WTC11 (cell line): ENCODE measurements around the gene RXFP3. TPM values are rescaled to one million over a fixed set of nuclear protein-coding genes. Genes with fewer than 3 reads are reported as not detected.

ENCODE experiments used
- ATAC-seq: fragments of 200-7000 bp; cut with Tn5 transposase; 2 replicates; pipeline ENCODE4 v1.10.0; 2021; ENCODE audit warnings: mild to moderate bottlenecking, moderate library complexity
- CTCF ChIA-PET: fragments of 300-600 bp; sonication (Branson Sonifier 250); formaldehyde crosslinking; loops from one replicate; lab custom pipeline; 2021; ENCODE audit warnings: antibody characterized with exemption; lab: Charles Lee
- POLR2A ChIA-PET: fragments of 350-600 bp; sonication (Branson Sonifier 250); formaldehyde crosslinking; loops from one replicate; lab custom pipeline; 2021; ENCODE audit warnings: antibody characterized with exemption; lab: Charles Lee
- DNase-seq: peaks from one replicate; pipeline ENCODE4 v3.0.0; 2021; ENCODE audit warnings: low spot score
- H3K27ac Mint-ChIP-seq: 2 replicates; pipeline ENCODE4 v1.8.0; 2021; ENCODE audit warnings: mixed read lengths
- H3K27me3 Mint-ChIP-seq: 2 replicates; pipeline ENCODE4 v1.8.0; 2021; ENCODE audit warnings: low read depth, mild to moderate bottlenecking, moderate library complexity, mixed read lengths
- H3K36me3 Mint-ChIP-seq: 2 replicates; pipeline ENCODE4 v1.8.0; 2021; ENCODE audit warnings: mixed read lengths
- H3K4me1 Mint-ChIP-seq: 2 replicates; pipeline ENCODE4 v1.8.0; 2022; ENCODE audit warnings: mixed read lengths
- H3K4me3 Mint-ChIP-seq: 2 replicates; pipeline ENCODE4 v1.8.0; 2021; ENCODE audit warnings: mild to moderate bottlenecking, moderate library complexity, mixed read lengths
- H3K9me3 Mint-ChIP-seq: 2 replicates; pipeline ENCODE4 v1.8.0; 2021; ENCODE audit warnings: mixed read lengths
- EMX1 ChIP-seq: fragments of 250-450 bp; sonication (Bioruptor Pico); IDR thresholded peaks from 2 replicates; pipeline ENCODE4 v1.8.0; 2021; ENCODE audit warnings: mild to moderate bottlenecking
- ESRRA ChIP-seq: sonication (generic); formaldehyde crosslinking; IDR thresholded peaks from 2 replicates; pipeline ENCODE4 v1.8.1; 2022; ENCODE audit warnings: mild to moderate bottlenecking, missing genetic modification reagents, borderline replicate concordance
- ETV6 ChIP-seq: sonication (generic); formaldehyde crosslinking; IDR thresholded peaks from 2 replicates; pipeline ENCODE4 v1.8.1; 2022; ENCODE audit warnings: mild to moderate bottlenecking, missing genetic modification reagents
- FOXK1 ChIP-seq: sonication (generic); formaldehyde crosslinking; IDR thresholded peaks from 2 replicates; pipeline ENCODE4 v1.8.0; 2022; ENCODE audit warnings: mild to moderate bottlenecking, moderate library complexity, missing genetic modification reagents
- FOXP1 ChIP-seq: sonication (generic); formaldehyde crosslinking; IDR thresholded peaks from 2 replicates; pipeline ENCODE4 v1.8.0; 2022; ENCODE audit warnings: missing genetic modification reagents, mild to moderate bottlenecking, moderate library complexity, borderline replicate concordance
- GRHL2 ChIP-seq: fragments of 250-450 bp; sonication (Bioruptor Pico); IDR thresholded peaks from 2 replicates; pipeline ENCODE4 v1.8.0; 2022; ENCODE audit warnings: mild to moderate bottlenecking, moderate library complexity; ENCODE audit not compliant: insufficient replicate concordance, severe bottlenecking
- GTF2I ChIP-seq: fragments of 250-450 bp; sonication (Bioruptor Pico); conservative IDR thresholded peaks from 2 replicates; pipeline ENCODE4 v1.4.0; 2021; ENCODE audit warnings: mild to moderate bottlenecking
- NFATC4 ChIP-seq: fragments of 250-450 bp; sonication (Bioruptor Pico); IDR thresholded peaks from 2 replicates; pipeline ENCODE4 v1.9.0; 2021; ENCODE audit warnings: mild to moderate bottlenecking
- NFYB ChIP-seq: sonication (generic); formaldehyde crosslinking; conservative IDR thresholded peaks from 2 replicates; pipeline ENCODE4 v1.8.0; 2022; ENCODE audit warnings: low read depth, missing genetic modification reagents
- NR1H2 ChIP-seq: sonication (generic); formaldehyde crosslinking; IDR thresholded peaks from 2 replicates; pipeline ENCODE4 v1.9.0; 2021; ENCODE audit warnings: mild to moderate bottlenecking, moderate library complexity, missing genetic modification reagents
- PRRX2 ChIP-seq: fragments of 250-450 bp; sonication (Bioruptor Pico); IDR thresholded peaks from 2 replicates; pipeline ENCODE4 v1.8.0; 2021; ENCODE audit warnings: mild to moderate bottlenecking
- SP1 ChIP-seq: sonication (generic); formaldehyde crosslinking; conservative IDR thresholded peaks from 2 replicates; pipeline ENCODE4 v1.8.1; 2022; ENCODE audit warnings: missing genetic modification reagents
- TEAD4 ChIP-seq: sonication (generic); formaldehyde crosslinking; IDR thresholded peaks from 2 replicates; pipeline ENCODE4 v1.8.0; 2022; ENCODE audit warnings: mild to moderate bottlenecking, missing genetic modification reagents
- ZBTB21 ChIP-seq: sonication (generic); formaldehyde crosslinking; IDR thresholded peaks from 2 replicates; pipeline ENCODE4 v1.8.1; 2023; ENCODE audit warnings: mild to moderate bottlenecking, missing genetic modification reagents, borderline replicate concordance
- ZNF138 ChIP-seq: sonication (generic); formaldehyde crosslinking; conservative IDR thresholded peaks from 2 replicates; pipeline ENCODE4 v1.8.1; 2022; ENCODE audit warnings: mild to moderate bottlenecking, moderate library complexity, missing genetic modification reagents
- ZNF219 ChIP-seq: sonication (generic); formaldehyde crosslinking; IDR thresholded peaks from 2 replicates; pipeline ENCODE4 v1.8.0; 2023; ENCODE audit warnings: missing genetic modification reagents, mild to moderate bottlenecking, borderline replicate concordance
- total RNA-seq: library from RNA; stranded (reverse); gene quantifications from 3 replicates; pipeline ENCODE4 v1.2.3, GENCODE V29; 2021
- TF ChIP-seq, protein P1 (sequence below): sonication (generic); formaldehyde crosslinking; IDR thresholded peaks from 2 replicates; pipeline ENCODE4 v1.8.1; 2022; ENCODE audit warnings: mild to moderate bottlenecking, missing genetic modification reagents, moderate library complexity, borderline replicate concordance
- TF ChIP-seq, protein P2 (sequence below): sonication (generic); formaldehyde crosslinking; IDR thresholded peaks from 2 replicates; pipeline ENCODE4 v1.8.0; 2023; ENCODE audit warnings: mild to moderate bottlenecking, missing genetic modification reagents
- TF ChIP-seq, protein P3 (sequence below): sonication (generic); formaldehyde crosslinking; IDR thresholded peaks from 2 replicates; pipeline ENCODE4 v1.8.1; 2023; ENCODE audit warnings: mild to moderate bottlenecking, missing genetic modification reagents, moderate library complexity
- TF ChIP-seq, protein P4 (sequence below): sonication (generic); formaldehyde crosslinking; IDR thresholded peaks from 2 replicates; pipeline ENCODE4 v1.8.1; 2023; ENCODE audit warnings: mild to moderate bottlenecking, moderate library complexity, missing genetic modification reagents

RXFP3 gene
- total RNA-seq, 1 experiment from 2014 or later, result 0.22 TPM

DNA sequence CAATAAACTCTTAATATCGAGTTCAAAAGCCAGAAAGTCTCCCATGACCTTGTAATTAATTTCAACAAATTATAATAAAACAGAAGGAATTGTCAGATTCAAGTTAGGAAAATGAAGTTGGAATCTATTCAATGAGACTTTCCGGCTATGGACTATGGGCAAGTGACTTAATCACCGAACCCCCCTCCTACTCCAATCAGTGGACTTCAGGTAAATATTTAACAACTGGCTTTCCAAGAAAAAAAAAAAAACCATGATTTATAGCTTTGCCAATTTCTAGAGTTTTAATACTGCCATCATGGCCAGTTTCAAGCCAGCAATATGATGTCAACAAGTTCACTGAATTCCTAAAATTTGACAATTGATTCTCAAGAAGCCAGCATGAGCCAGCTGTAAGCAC is 43.8 kb downstream of the RXFP3 start (continued):
- TF ChIP-seq, protein P1, sequence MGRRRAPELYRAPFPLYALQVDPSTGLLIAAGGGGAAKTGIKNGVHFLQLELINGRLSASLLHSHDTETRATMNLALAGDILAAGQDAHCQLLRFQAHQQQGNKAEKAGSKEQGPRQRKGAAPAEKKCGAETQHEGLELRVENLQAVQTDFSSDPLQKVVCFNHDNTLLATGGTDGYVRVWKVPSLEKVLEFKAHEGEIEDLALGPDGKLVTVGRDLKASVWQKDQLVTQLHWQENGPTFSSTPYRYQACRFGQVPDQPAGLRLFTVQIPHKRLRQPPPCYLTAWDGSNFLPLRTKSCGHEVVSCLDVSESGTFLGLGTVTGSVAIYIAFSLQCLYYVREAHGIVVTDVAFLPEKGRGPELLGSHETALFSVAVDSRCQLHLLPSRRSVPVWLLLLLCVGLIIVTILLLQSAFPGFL, result no peak
- no peak for TF ChIP-seq NR1H2 (CRISPR knock-in tag)
- TF ChIP-seq FOXP1 (CRISPR knock-in tag), result no peak
- TF ChIP-seq NFATC4 (CRISPR knock-in tag), result no peak
- no peak for TF ChIP-seq ETV6
- TF ChIP-seq EMX1 (CRISPR knock-in tag), result no peak

DNA sequence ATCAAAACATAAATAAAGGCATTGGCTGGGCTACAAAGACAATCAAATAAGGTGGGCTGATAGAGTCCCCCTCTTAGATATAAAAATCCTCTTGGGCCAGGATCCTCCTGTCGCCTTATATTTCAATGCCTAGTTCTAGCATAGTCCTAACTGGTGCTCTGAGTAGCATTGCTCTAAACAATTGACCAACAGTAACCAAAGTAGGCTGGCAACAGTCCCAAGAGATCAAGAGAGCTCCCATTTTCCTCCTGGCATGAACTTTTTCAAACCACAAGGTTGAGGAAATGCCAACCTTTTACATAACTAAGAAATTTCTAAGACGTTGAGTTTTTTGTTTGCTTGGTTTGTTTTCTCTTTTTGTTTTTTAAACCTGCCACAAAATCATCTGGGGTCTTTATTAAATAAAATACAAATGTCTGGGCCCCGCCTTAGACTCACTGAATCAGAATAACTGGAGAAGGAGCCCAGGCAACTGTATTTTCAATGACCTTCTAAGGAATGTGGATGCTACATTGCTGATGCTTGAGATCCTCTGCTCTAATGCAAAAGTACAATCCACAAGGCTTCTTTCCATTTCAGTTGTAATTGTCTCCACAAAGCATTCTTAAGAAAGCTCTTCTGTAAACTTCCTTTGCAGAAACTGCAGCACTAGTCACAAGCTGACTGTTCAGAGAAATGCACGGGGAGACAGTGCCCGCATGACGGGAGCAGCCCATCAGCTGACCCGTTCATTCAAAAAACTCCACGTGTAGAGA is 45.4 kb downstream of the RXFP3 start:
- Mint-ChIP-seq H3K9me3 (peaks cover 3% of the 10 kb centered on the region; the same call in 1 of the 2 replicates), H3K4me1 (peaks cover 41% of the 10 kb centered on the region), H3K4me3 (no peak overlapping the region), H3K27me3 (no peaks in the 10 kb centered on the region), H3K36me3 (no peaks in the 10 kb centered on the region; the same call in 1 of the 2 replicates), H3K27ac (no peak overlapping the region)
- ATAC-seq, result no peak
- ChIA-PET POLR2A (no interaction called here), CTCF (interaction anchor here (2.1 to 3.0 kb wide), 2 partner anchors 12 to 16 kb away, joined by 5 to 12 read pairs; no protein-coding TSS in a partner anchor)
- DNase-seq, result no peak
- TF ChIP-seq PRRX2 (CRISPR knock-in tag) (no peak), TEAD4 (no peak), ZNF219 (no peak), GRHL2 (CRISPR knock-in tag) (no peak), ESRRA (CRISPR knock-in tag) (no peak), SP1 (CRISPR knock-in tag) (no peak), GTF2I (CRISPR knock-in tag) (no peak), ZNF138 (CRISPR knock-in tag) (no peak)

DNA sequence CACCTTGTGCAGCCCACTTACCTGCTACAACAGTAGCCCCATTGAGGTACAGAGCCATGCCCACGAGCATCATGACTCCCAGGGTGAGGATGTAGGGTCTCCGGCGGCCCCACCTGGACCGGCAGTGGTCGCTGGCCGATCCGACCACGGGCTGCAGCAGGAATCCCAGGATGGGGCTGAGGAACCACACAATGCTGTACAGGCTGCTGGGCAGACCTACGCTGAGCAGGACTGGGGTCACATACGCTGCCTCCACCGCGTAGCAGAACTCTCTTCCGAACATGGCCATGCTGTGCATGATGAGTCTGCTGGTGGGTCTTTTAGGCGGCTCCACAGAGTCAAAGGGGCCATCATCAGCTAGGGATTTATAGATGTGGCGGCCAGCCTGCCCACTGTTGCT is 48.0 kb downstream of the RXFP3 start:
- peaks cover 15% of the 10 kb centered on the region for H3K4me1 Mint-ChIP-seq
- peaks cover 19% of the 10 kb centered on the region for H3K36me3 Mint-ChIP-seq
- no peaks in the 10 kb centered on the region for H3K27me3 Mint-ChIP-seq
- H3K9me3 Mint-ChIP-seq, result peaks cover 10% of the 10 kb centered on the region
- ChIA-PET POLR2A (no interaction called here), CTCF (interaction anchor here (3.0 kb wide), 1 partner anchor 14 kb away, joined by 12 read pairs; no protein-coding TSS in a partner anchor)
- no peak for TF ChIP-seq NFYB
- TF ChIP-seq ZBTB21 (CRISPR knock-in tag), result no peak
- TF ChIP-seq, protein P2, sequence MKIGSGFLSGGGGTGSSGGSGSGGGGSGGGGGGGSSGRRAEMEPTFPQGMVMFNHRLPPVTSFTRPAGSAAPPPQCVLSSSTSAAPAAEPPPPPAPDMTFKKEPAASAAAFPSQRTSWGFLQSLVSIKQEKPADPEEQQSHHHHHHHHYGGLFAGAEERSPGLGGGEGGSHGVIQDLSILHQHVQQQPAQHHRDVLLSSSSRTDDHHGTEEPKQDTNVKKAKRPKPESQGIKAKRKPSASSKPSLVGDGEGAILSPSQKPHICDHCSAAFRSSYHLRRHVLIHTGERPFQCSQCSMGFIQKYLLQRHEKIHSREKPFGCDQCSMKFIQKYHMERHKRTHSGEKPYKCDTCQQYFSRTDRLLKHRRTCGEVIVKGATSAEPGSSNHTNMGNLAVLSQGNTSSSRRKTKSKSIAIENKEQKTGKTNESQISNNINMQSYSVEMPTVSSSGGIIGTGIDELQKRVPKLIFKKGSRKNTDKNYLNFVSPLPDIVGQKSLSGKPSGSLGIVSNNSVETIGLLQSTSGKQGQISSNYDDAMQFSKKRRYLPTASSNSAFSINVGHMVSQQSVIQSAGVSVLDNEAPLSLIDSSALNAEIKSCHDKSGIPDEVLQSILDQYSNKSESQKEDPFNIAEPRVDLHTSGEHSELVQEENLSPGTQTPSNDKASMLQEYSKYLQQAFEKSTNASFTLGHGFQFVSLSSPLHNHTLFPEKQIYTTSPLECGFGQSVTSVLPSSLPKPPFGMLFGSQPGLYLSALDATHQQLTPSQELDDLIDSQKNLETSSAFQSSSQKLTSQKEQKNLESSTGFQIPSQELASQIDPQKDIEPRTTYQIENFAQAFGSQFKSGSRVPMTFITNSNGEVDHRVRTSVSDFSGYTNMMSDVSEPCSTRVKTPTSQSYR (CRISPR knock-in tag), result no peak
- TF ChIP-seq, protein P3, sequence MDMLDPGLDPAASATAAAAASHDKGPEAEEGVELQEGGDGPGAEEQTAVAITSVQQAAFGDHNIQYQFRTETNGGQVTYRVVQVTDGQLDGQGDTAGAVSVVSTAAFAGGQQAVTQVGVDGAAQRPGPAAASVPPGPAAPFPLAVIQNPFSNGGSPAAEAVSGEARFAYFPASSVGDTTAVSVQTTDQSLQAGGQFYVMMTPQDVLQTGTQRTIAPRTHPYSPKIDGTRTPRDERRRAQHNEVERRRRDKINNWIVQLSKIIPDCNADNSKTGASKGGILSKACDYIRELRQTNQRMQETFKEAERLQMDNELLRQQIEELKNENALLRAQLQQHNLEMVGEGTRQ (CRISPR knock-in tag), result no peak
- no peak for TF ChIP-seq FOXK1 (CRISPR knock-in tag)
- TF ChIP-seq, protein P4, sequence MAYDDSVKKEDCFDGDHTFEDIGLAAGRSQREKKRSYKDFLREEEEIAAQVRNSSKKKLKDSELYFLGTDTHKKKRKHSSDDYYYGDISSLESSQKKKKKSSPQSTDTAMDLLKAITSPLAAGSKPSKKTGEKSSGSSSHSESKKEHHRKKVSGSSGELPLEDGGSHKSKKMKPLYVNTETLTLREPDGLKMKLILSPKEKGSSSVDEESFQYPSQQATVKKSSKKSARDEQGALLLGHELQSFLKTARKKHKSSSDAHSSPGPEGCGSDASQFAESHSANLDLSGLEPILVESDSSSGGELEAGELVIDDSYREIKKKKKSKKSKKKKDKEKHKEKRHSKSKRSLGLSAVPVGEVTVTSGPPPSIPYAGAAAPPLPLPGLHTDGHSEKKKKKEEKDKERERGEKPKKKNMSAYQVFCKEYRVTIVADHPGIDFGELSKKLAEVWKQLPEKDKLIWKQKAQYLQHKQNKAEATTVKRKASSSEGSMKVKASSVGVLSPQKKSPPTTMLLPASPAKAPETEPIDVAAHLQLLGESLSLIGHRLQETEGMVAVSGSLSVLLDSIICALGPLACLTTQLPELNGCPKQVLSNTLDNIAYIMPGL, result no peak
- no peak for TF ChIP-seq SP1 (CRISPR knock-in tag)
- DNase-seq (no peak), ATAC-seq (no peak)
- H3K27ac Mint-ChIP-seq, result no peak overlapping the region
- no peak overlapping the region for H3K4me3 Mint-ChIP-seq
